DOHH2 (cell line): ENCODE measurements around the gene SFI1.

Experiments
- H3F3A ChIP-seq: fragments of 200-600 bp; sonication (generic), shearing (Covaris generic); 2 replicates; pipeline ENCODE4 v1.6.0; 2016; ENCODE audit warnings: antibody characterized with exemption, mild to moderate bottlenecking; ENCODE audit not compliant: control insufficient read depth, insufficient read depth
- H3K27ac ChIP-seq: fragments of 200-600 bp; sonication (generic); 2 replicates; pipeline ENCODE4 v1.5.1; 2014; ENCODE audit warnings: low read depth, mild to moderate bottlenecking, low read length, moderate library complexity
- H3K27me3 ChIP-seq: fragments of 200-600 bp; sonication (generic); 2 replicates; pipeline ENCODE4 v1.6.1; 2014; ENCODE audit warnings: mild to moderate bottlenecking, low read length, mixed read lengths; ENCODE audit not compliant: control insufficient read depth
- H3K36me3 ChIP-seq: fragments of 200-600 bp; sonication (generic); 2 replicates; pipeline ENCODE4 v1.6.1; 2014; ENCODE audit warnings: mild to moderate bottlenecking, low read length, moderate library complexity, mixed read lengths; ENCODE audit not compliant: control insufficient read depth
- H3K4me1 ChIP-seq: fragments of 200-600 bp; sonication (generic); 2 replicates; pipeline ENCODE4 v1.6.1; 2014; ENCODE audit warnings: mild to moderate bottlenecking, low read length, mixed read lengths; ENCODE audit not compliant: control insufficient read depth
- H3K4me2 ChIP-seq: fragments of 200-600 bp; sonication (generic); 2 replicates; pipeline ENCODE4 v1.6.0; 2014; ENCODE audit warnings: mild to moderate bottlenecking, low read length, moderate library complexity
- H3K4me3 ChIP-seq: fragments of 200-600 bp; sonication (generic); 2 replicates; pipeline ENCODE4 v1.5.1; 2014; ENCODE audit warnings: mild to moderate bottlenecking, low read length, mixed read lengths
- H3K79me2 ChIP-seq: fragments of 200-600 bp; sonication (generic); 2 replicates; pipeline ENCODE4 v1.6.1; 2014; ENCODE audit warnings: mild to moderate bottlenecking, low read length, mixed read lengths; ENCODE audit not compliant: control insufficient read depth
- H3K9me2 ChIP-seq: fragments of 200-600 bp; sonication (generic); replicated peaks from 2 replicates; pipeline ENCODE4 v1.6.1; 2014; ENCODE audit warnings: mild to moderate bottlenecking, low read length, mixed read lengths; ENCODE audit not compliant: control insufficient read depth
- H3K9me3 ChIP-seq: fragments of 200-600 bp; sonication (generic); 2 replicates; pipeline ENCODE4 v1.6.1; 2014; ENCODE audit warnings: antibody characterized with exemption, low read length, mixed read lengths; ENCODE audit not compliant: control insufficient read depth, insufficient read depth
- H4K20me1 ChIP-seq: fragments of 200-600 bp; sonication (generic); 2 replicates; pipeline ENCODE4 v1.6.0; 2014; ENCODE audit warnings: low read depth, mild to moderate bottlenecking, antibody characterized with exemption, low read length, moderate library complexity; ENCODE audit not compliant: control insufficient read depth, insufficient read depth
- EZH2phosphoT487 ChIP-seq: fragments of 200-600 bp; sonication (generic); IDR thresholded peaks from 2 replicates; pipeline ENCODE4 v1.6.1; 2017; ENCODE audit warnings: borderline replicate concordance, mild to moderate bottlenecking, antibody characterized with exemption, low read length, moderate library complexity, mixed read lengths
- TF ChIP-seq, protein P1 (sequence below): fragments of 200-600 bp; sonication (generic); IDR thresholded peaks from one replicate; pipeline ENCODE4 v1.5.1; 2014; ENCODE audit warnings: antibody characterized with exemption, mild to moderate bottlenecking, low read depth, low read length; ENCODE audit not compliant: poor library complexity, severe bottlenecking

Gene SFI1

DNA sequence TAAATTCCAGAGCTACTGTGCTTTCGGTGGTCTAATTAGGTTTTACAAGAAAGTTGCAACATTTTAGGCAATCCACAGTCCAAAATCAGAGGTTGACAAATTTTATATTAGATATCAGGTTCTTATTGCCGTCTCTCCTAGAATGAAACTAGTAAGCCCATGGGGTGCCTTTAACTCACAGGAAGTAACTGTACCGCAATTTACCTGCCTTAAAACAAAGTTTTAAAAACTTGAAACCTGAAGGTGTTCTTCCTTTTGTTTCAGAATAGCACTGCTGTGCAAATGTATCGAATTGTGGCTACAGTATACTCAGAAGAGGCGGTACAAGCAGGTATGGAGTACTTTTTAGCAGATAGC, 88.4 kb downstream of the SFI1 start:
- H3K36me3 ChIP-seq, result peaks cover 75% of the 10 kb centered on the region
- peaks cover 3% of the 10 kb centered on the region; the same call in 1 of the 2 replicates for H3K4me1 ChIP-seq
- H4K20me1 ChIP-seq, result no peaks in the 10 kb centered on the region
- H3K27ac ChIP-seq, result no peak overlapping the region
- H3K4me3 ChIP-seq, result no peak overlapping the region
- H3K79me2 ChIP-seq, result no peaks in the 10 kb centered on the region
- H3K9me2 ChIP-seq, result no peaks in the 10 kb centered on the region
- H3K27me3 ChIP-seq, result no peaks in the 10 kb centered on the region
- TF ChIP-seq, protein P1, sequence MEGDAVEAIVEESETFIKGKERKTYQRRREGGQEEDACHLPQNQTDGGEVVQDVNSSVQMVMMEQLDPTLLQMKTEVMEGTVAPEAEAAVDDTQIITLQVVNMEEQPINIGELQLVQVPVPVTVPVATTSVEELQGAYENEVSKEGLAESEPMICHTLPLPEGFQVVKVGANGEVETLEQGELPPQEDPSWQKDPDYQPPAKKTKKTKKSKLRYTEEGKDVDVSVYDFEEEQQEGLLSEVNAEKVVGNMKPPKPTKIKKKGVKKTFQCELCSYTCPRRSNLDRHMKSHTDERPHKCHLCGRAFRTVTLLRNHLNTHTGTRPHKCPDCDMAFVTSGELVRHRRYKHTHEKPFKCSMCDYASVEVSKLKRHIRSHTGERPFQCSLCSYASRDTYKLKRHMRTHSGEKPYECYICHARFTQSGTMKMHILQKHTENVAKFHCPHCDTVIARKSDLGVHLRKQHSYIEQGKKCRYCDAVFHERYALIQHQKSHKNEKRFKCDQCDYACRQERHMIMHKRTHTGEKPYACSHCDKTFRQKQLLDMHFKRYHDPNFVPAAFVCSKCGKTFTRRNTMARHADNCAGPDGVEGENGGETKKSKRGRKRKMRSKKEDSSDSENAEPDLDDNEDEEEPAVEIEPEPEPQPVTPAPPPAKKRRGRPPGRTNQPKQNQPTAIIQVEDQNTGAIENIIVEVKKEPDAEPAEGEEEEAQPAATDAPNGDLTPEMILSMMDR, result no peak
- no peak for TF ChIP-seq EZH2phosphoT487
- no peak overlapping the region for H3K4me2 ChIP-seq
- no peaks in the 10 kb centered on the region for H3K9me3 ChIP-seq
- H3F3A ChIP-seq, result no peaks in the 10 kb centered on the region

DNA sequence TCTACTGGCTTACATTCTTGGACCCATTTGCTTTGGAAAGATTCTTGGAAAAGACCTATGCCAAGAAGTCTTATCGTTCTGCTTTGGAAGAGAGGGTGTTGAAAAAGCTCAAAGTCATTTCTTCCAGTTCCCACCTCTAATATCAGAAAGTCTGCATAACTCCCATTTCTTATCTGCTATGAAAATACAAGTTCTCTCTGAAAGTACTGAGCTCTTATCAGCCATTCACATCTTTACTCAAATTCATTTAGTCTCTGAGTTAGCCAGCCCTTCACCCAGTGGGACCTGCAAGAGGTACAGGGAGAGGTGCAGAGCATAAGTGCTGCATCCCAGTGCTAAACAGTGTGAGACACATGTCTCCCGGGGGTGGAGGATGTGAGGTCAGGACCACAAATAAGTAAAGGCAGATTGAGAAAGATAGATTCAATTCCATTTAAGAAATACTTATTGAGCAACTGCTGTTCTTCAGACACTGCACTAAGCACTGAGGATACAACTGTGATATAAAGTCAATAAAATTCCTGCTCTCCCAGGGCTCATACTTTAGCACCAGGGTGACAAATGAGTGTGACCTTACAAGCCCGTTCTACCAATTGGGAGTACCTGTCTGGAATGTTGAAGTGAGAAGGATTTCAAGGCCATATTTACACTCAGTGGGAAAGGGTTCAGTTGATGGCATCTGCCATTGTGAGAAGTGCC, 89.0 kb downstream of the SFI1 start:
- no peak overlapping the region for H3K4me2 ChIP-seq
- H3K9me2 ChIP-seq, result no peaks in the 10 kb centered on the region
- no peaks in the 10 kb centered on the region for H3K9me3 ChIP-seq
- H3K4me1 ChIP-seq, result peaks cover 3% of the 10 kb centered on the region; the same call in 1 of the 2 replicates
- TF ChIP-seq, protein P1, result no peak
- TF ChIP-seq EZH2phosphoT487, result no peak
- H4K20me1 ChIP-seq, result no peaks in the 10 kb centered on the region
- H3K36me3 ChIP-seq, result peaks cover 70% of the 10 kb centered on the region
- H3K27me3 ChIP-seq, result no peaks in the 10 kb centered on the region
- no peaks in the 10 kb centered on the region for H3K79me2 ChIP-seq
- no peak overlapping the region for H3K27ac ChIP-seq
- no peaks in the 10 kb centered on the region for H3F3A ChIP-seq
- H3K4me3 ChIP-seq, result no peak overlapping the region

DNA sequence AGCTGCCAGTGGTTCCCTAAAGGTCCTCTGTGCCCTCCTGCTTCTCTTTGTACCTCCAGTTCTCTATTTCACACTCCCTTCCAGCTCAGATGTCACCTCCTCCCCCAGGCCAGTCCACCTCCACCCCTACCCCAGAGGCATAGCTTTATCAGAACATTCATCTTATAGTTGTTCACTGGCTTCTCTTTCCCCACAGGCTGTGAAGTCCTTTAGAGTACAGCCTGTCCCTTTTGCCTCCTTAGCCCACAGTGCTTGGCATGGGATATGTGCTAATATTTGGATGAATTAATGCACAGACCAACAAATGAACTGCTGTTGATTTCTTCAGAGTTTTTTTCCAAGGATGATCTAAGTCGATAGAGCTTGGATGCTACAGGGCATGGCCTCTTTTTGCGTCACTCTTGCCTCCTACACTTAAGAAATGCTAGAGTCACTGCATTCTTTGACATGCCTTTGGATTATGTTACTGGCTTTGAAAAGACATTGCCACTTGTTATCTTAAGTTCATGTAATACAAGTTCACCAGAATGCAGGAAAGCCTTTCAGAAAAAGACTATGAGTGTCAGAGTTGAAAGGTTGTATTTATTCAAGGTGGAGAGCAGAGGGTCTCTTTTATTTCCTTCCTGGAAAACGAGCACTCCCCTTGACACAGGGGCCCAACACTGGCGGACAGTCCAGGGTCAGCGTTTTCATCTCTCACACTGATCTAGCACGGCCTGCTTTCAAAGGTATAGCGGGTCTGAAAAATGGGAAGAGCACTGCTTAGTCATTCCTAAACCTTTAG, 90.0 kb downstream of the SFI1 start:
- Histone ChIP-seq H4K20me1 (no peaks in the 10 kb centered on the region), H3K9me3 (no peaks in the 10 kb centered on the region), H3K4me2 (no peak overlapping the region), H3K79me2 (no peaks in the 10 kb centered on the region), H3K4me1 (peaks cover 3% of the 10 kb centered on the region; the same call in 1 of the 2 replicates), H3K36me3 (peaks cover 70% of the 10 kb centered on the region), H3K27ac (no peak overlapping the region), H3K9me2 (no peaks in the 10 kb centered on the region), H3K4me3 (no peak overlapping the region), H3F3A (no peaks in the 10 kb centered on the region), H3K27me3 (no peaks in the 10 kb centered on the region)
- TF ChIP-seq EZH2phosphoT487, result no peak
- TF ChIP-seq, protein P1, result no peak
